ENCODE data around the gene DYSF. TPM values are rescaled to one million over a fixed set of nuclear protein-coding genes. Genes with fewer than 3 reads are reported as not detected.

DYSF gene
- total RNA-seq, 2 experiments from 2014 or later, result not detected

DNA sequence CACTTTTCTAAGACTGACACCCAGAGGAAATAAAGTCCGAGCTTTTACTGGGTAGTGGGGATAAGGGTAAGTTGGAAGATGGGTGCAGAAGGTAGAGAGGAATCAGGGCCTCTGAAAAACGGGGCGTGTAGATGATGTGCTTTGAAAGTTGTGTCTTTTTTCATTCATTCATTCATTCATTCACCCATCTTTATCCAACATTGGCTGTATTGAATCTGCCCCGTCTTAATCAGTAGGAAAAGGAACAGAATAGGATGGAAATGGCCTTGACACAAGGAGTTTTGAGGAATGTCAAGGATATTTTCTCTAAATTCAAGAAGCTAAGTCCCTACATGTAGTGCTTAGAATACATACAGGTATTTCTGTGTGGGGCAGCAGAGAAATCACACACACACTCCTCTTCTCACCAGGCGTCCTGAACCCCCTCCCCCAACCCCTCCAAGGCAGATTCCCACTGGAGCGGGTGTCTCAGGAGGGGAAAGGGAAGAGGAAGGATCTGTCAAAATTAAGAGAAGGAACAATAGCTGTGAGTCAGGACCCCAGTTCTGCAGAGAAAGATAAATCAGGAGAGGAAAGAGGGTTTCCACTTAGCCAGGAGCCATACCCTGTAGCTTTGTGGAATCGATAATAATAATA lies 13.9 kb downstream of the DYSF start:
- intact Hi-C loops (cut with micrococcal nuclease), result no loop called here
- Mint-ChIP-seq H3K27ac (no peak overlapping the region), H3K9me3 (no peaks in the 10 kb centered on the region), H3K36me3 (no peaks in the 10 kb centered on the region), H3K27me3 (peaks cover 29% of the 10 kb centered on the region), H3K4me1 (ENCODE audit: low read depth) (peaks cover 8% of the 10 kb centered on the region), H3K4me3 (peak overlapping the region; percentile 63)
- DNase-seq, result no peak
- ChIA-PET POLR2A (no interaction called here), CTCF (interaction anchor here (0.7 to 1.4 kb wide), 5 partner anchors 8 to 683 kb away, joined by 3 read pairs; partner anchors contain the start of gene DYSF)

DNA sequence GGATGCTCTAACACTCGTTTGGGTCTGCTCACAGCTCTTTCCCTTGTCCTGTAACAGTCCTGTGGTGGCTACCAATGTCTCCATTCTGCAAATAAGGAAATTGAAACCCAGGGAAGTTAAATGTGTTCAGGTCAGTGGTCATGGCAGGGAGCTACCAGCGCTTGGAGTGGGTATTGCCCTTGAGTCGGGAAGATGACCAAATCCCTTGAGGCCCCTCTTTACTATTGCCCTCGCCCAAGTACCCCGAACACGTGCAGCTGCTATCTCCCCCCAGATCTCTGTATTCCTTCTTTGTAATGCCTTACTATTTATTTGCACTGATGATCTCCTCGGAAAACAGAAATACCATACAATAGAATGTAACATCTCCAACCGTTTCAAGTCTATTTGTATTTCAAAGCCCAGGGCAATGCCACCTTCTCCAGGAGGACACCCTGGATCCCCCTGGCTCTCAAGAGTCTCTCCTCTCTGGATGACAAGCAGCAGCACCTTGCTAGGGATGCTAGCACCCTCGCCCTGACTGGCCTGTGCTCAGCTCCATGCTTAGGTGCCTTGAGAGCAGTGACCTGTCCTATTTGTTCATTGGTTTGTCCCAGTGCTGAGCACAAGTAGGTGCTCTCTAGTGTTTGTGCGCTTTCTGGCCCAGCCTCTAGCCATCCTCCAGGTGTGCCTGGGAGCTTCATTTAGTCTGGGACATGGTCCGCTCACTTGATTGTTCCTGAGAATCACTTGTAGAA lies 15.1 kb downstream of the DYSF start:
- ChIA-PET POLR2A (no interaction called here), CTCF (interaction anchor here (1.4 to 1.9 kb wide), 3 partner anchors 7 to 11 kb away, joined by 3 to 6 read pairs (median 3); no protein-coding TSS in a partner anchor)
- H3K27me3 Mint-ChIP-seq, result peaks cover 29% of the 10 kb centered on the region
- H3K9me3 Mint-ChIP-seq, result no peaks in the 10 kb centered on the region
- no peak for DNase-seq
- H3K36me3 Mint-ChIP-seq, result no peaks in the 10 kb centered on the region
- H3K4me1 Mint-ChIP-seq (ENCODE audit: low read depth), result peaks cover 8% of the 10 kb centered on the region
- intact Hi-C loops (cut with micrococcal nuclease), result no loop called here
- no peak overlapping the region for H3K4me3 Mint-ChIP-seq
- no peak overlapping the region for H3K27ac Mint-ChIP-seq

DNA sequence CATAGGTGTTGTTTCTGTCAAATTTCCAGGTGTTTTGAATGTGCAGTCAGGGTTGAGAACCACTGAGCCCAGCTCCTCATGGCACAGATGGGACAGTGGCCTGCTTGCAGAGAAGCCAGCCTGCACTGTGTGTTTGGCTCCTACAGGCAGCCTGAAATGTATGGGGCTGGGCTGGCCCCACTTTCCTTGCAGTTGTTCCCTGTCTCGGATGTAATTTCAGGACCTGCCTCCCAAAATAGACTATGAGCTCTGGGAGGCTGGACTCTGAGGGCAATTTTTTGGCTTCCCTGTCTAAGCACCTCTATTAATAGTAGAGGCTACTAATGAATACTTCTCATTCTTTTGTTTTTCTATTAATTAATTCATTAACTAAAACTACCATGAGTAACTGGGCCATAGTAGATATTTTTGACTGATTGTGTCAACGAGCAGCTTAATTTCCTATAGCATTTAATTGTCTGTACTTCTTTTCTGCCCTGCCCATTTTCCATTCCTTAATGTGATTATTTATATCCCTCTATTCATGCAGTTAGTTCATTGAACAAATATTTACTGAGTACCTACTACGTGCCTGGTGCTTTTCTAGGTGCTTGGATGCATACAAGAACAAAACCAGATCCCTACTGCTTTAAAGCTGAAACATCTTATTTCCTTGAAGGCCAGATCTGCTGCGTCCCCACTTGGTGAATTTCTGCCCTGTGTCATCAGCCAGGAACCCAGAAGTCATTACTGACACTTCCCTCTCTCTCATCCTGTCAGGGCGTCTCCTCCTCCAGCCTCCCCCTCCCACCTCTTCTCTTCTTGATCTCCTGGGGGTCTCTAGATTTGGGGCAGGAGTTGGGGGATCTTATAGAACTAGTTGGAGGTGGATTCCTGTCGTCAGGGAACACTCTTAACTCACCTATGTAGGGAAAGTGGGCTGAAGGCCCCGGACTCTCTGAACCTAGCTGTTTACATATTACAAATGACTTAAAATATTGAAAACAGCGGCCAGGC lies 16.3 kb downstream of the DYSF start:
- Mint-ChIP-seq H3K4me1 (ENCODE audit: low read depth) (peaks cover 8% of the 10 kb centered on the region), H3K36me3 (no peaks in the 10 kb centered on the region), H3K4me3 (no peak overlapping the region), H3K27me3 (peaks cover 29% of the 10 kb centered on the region), H3K27ac (no peak overlapping the region), H3K9me3 (no peaks in the 10 kb centered on the region)
- intact Hi-C loops (cut with micrococcal nuclease), result no loop called here
- ChIA-PET POLR2A (no interaction called here), CTCF (interaction anchor here (0.8 to 1.9 kb wide), 3 partner anchors 9 to 138 kb away, joined by 3 to 6 read pairs (median 3); partner anchors contain the start of gene ZNF638)
- DNase-seq, result no peak

DNA sequence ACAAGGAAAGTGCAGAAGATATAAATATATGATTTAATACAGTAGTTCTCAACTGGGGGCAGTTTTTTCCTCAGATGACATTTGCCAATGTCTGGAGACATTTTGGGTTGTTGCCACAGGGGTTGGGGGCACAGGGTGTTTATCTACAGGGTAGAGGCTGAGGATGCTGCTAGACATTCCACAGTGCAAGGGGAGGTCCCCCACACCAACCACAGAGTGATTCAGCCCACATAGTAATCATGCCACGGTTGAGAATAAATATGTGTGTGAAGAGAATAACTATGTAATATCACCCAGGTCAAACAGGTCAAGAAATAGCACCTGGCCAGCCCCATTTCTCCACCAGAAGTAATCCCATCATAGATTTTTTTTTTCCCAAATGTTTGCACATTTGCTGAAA lies 17.9 kb downstream of the DYSF start:
- Mint-ChIP-seq H3K4me3 (no peak overlapping the region), H3K4me1 (ENCODE audit: low read depth) (peaks cover 8% of the 10 kb centered on the region), H3K36me3 (no peaks in the 10 kb centered on the region), H3K9me3 (no peaks in the 10 kb centered on the region), H3K27me3 (peaks cover 29% of the 10 kb centered on the region), H3K27ac (no peak overlapping the region)
- DNase-seq, result no peak
- intact Hi-C loops (cut with micrococcal nuclease), result no loop called here
- ChIA-PET CTCF (no interaction called here), POLR2A (no interaction called here)

DNA sequence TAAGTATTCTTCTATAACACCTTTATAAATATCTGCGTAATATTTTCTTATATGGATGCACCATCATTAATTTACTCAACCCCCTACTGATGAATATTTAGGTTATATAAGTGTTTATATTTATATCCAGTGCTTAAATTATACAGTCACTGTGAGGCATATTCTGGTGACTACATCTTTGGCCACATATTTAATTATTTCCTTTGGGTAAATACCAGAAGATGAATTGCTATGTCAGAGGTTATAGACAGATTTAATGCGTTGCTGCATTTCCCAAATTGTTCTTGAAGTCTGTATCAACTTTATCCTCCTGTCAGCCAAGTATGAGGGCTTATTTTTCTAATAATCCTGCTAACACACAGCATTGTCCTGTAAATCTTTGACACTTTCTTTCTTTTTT lies 18.7 kb downstream of the DYSF start:
- DNase-seq, result no peak
- Mint-ChIP-seq H3K27me3 (peaks cover 25% of the 10 kb centered on the region), H3K27ac (no peak overlapping the region), H3K9me3 (no peaks in the 10 kb centered on the region), H3K4me3 (no peak overlapping the region), H3K36me3 (no peaks in the 10 kb centered on the region), H3K4me1 (ENCODE audit: low read depth) (peaks cover 5% of the 10 kb centered on the region)
- intact Hi-C loops (cut with micrococcal nuclease), result no loop called here
- ChIA-PET POLR2A (no interaction called here), CTCF (no interaction called here)

DNA sequence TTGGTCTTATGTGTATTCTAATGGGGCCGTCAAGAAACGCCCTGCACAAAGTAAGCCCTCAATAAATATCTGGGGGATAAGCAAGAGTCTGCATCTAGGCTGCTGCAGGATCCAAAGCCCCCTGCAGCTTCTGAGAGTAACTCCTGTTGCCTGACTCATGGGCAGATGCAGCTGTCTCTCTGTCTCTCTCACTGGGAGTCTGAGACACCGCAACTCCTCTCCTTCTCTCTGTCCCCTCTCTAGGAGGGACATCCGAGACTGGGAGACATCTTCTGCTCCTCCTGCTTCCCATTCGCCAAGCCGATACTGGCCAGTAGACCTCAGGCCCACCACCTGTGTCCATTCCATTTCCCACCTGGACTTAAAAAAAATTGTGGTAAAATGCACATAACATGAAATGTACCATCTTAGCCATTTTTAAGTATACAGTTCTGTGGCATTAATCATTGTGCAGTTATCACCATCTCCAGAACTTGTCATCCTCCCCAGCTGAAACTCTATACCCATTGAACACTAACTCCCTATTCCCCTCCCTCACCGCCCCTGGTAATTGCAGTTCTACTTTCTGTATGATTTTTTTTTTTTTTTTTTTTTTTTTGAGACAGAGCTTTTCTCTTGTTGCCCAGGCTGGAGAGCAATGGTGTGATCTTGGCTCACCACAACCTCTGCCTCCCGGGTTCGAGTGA lies 20.1 kb downstream of the DYSF start:
- Mint-ChIP-seq H3K9me3 (no peaks in the 10 kb centered on the region), H3K27ac (no peak overlapping the region), H3K27me3 (peaks cover 10% of the 10 kb centered on the region), H3K4me1 (ENCODE audit: low read depth) (no peaks in the 10 kb centered on the region), H3K4me3 (no peak overlapping the region), H3K36me3 (no peaks in the 10 kb centered on the region)
- intact Hi-C loops (cut with micrococcal nuclease), result no loop called here
- POLR2A ChIA-PET, result no interaction called here
- CTCF ChIA-PET, result interaction anchor here (0.6 to 1.6 kb wide), 2 partner anchors 12 to 173 kb away, joined by 3 to 6 read pairs; no protein-coding TSS in a partner anchor
- DNase-seq, result no peak

DNA sequence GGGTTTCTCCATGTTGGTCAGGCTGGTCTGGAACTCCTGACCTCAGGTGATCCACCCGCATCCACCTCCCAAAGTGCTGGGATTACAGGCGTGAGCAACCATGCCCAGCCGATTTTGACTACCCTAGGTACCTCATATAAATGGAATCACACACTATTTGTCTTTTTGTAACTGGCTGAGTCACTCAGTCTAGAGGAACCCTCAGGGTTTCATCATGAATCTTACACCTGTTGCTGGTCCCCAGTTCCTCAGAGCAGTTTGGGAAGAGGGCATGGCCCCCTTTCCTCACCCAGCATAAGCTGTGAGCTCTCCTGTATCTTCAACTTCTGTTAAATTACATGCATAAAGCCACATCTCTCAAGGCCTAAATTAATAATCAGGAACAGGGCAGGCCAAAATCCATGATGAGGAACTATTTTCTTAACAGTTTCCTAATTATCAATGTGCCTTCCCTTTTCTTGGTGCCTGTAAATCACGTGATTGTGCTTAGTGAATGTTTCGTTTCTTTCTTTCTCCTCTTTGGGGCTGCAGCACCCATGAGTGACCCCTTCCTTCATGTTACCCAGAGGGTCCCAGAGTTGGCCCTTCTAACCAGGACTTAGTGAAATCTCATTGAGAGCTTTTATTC lies 20.9 kb downstream of the DYSF start:
- no peaks in the 10 kb centered on the region for H3K9me3 Mint-ChIP-seq
- ChIA-PET CTCF (interaction anchor here (1.6 kb wide), 1 partner anchor 13 kb away, joined by 6 read pairs; no protein-coding TSS in a partner anchor), POLR2A (no interaction called here)
- H3K27me3 Mint-ChIP-seq, result peaks cover 4% of the 10 kb centered on the region
- H3K27ac Mint-ChIP-seq, result no peak overlapping the region
- H3K4me1 Mint-ChIP-seq (ENCODE audit: low read depth), result no peaks in the 10 kb centered on the region
- H3K36me3 Mint-ChIP-seq, result no peaks in the 10 kb centered on the region
- H3K4me3 Mint-ChIP-seq, result no peak overlapping the region
- intact Hi-C loops (cut with micrococcal nuclease), result no loop called here
- no peak for DNase-seq

DNA sequence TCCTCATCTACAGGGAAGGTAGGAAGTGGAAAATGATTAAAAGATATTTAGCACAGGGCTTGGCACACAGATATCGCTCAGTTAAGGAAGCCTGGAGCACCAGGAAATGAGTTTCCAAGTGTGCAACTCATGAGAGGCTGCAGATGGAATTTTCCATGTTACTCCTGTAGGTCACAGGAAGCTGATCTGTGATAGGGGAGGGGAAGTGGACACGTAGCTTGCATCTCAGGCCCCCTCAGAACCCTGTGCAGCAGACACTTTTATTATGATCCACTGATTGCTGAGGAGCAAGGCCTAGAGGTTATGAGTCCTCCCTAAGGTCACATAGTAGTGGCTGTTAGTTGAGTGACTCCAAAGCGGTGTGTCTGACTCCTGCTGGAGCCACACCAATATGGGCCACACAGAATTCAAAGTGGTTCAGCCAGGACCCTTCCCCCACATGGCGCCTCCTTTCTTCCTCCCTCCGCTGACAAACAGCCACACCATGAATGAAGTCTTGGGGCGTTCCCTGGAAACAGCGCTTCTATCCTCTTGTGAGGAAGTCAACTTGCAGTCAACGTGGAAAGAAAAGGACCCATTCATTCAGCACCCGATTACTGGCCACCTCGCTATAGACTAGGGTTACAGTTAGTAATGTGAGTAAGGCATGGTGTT lies 21.5 kb downstream of the DYSF start:
- Mint-ChIP-seq H3K4me1 (ENCODE audit: low read depth) (no peaks in the 10 kb centered on the region), H3K36me3 (no peaks in the 10 kb centered on the region), H3K27me3 (peaks cover 2% of the 10 kb centered on the region), H3K27ac (no peak overlapping the region), H3K4me3 (no peak overlapping the region), H3K9me3 (no peaks in the 10 kb centered on the region)
- intact Hi-C loops (cut with micrococcal nuclease), result no loop called here
- POLR2A ChIA-PET, result no interaction called here
- CTCF ChIA-PET, result no interaction called here
- no peak for DNase-seq

DNA sequence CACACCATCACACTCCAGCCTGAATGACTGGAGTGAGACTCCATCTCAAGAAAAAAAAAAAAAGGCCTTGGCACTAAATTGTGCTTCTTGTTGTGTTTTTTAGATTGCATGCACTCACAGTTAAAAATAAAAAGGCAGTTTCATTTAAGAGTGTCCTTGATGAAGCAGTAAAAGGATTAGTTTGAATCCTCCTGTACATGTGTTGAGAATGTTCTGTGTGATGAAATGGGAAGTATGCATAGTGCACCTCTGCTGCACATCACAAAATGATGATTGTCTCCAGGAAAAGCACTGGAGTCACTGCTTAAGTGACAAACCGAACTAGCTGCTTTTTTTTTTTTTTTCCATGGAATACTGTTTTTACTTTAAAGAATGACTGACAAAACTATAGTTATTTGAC lies 23.1 kb downstream of the DYSF start:
- Mint-ChIP-seq H3K27me3 (no peaks in the 10 kb centered on the region), H3K36me3 (no peaks in the 10 kb centered on the region), H3K4me1 (ENCODE audit: low read depth) (no peaks in the 10 kb centered on the region), H3K9me3 (no peaks in the 10 kb centered on the region), H3K27ac (no peak overlapping the region), H3K4me3 (no peak overlapping the region)
- POLR2A ChIA-PET, result no interaction called here
- CTCF ChIA-PET, result interaction anchor here (1.4 kb wide), 2 partner anchors 17 to 34 kb away, joined by 3 to 5 read pairs; no protein-coding TSS in a partner anchor
- intact Hi-C loops (cut with micrococcal nuclease), result no loop called here
- no peak for DNase-seq

DNA sequence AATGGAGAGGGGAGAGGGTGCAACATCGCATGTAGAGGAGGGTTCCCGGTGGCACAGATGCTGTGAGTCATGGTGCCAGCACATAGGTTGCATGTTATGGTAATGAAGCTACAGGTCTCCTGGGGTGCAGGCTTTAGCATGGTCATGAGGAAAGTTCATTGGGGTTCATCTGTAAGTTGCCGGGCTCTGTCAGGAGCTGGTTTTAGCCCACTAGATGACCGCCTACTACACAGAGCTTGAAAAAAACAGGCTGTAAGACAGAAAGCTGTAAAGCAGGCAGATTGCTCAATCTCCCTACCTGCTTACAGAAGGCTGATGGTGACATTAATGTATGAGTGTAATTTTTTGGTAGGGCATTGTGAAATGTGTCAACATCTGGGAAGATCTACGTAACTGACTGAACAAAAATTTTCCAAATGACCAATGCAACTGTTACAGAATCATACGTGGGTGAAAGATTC lies 23.9 kb downstream of the DYSF start:
- Mint-ChIP-seq H3K27me3 (no peaks in the 10 kb centered on the region), H3K4me3 (no peak overlapping the region), H3K27ac (no peak overlapping the region), H3K4me1 (ENCODE audit: low read depth) (no peaks in the 10 kb centered on the region), H3K9me3 (no peaks in the 10 kb centered on the region), H3K36me3 (no peaks in the 10 kb centered on the region)
- DNase-seq, result no peak
- ChIA-PET POLR2A (no interaction called here), CTCF (interaction anchor here (1.4 kb wide), 2 partner anchors 17 to 33 kb away, joined by 3 to 5 read pairs; no protein-coding TSS in a partner anchor)
- intact Hi-C loops (cut with micrococcal nuclease), result no loop called here

DNA sequence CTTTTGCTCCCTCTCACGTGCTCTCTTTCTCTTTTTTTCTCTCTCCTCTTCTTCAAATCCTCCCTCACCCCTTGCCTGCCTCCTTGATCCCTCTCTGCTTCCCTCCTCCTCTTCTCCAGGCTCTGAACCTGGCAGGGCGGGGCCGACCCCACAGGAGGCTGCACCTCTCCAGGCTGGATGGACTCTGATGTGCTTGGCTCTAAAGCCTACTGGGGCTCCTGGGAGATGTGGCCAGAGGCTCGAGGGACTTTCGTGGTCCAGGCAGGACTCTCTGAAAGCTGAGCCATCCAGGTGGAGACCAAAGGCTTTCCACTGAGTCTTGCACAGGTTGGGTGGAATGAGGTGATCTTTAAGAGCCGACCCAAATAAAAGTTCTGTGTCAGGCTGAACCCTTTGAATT lies 25.4 kb downstream of the DYSF start:
- H3K4me1 Mint-ChIP-seq (ENCODE audit: low read depth), result no peaks in the 10 kb centered on the region
- H3K27ac Mint-ChIP-seq, result no peak overlapping the region
- peaks cover 1% of the 10 kb centered on the region for H3K27me3 Mint-ChIP-seq
- H3K36me3 Mint-ChIP-seq, result no peaks in the 10 kb centered on the region
- POLR2A ChIA-PET, result no interaction called here
- no peak for DNase-seq
- no peaks in the 10 kb centered on the region for H3K9me3 Mint-ChIP-seq
- H3K4me3 Mint-ChIP-seq, result no peak overlapping the region
- CTCF ChIA-PET, result no interaction called here
- intact Hi-C loops (cut with micrococcal nuclease), result no loop called here
